ENCODE results near the gene CSNK2A3. TPM values are rescaled to one million over a fixed set of nuclear protein-coding genes. Genes with fewer than 3 reads are reported as not detected.

CSNK2A3 gene
- total RNA-seq, 1 experiment from 2014 or later = 1.4 TPM

DNA sequence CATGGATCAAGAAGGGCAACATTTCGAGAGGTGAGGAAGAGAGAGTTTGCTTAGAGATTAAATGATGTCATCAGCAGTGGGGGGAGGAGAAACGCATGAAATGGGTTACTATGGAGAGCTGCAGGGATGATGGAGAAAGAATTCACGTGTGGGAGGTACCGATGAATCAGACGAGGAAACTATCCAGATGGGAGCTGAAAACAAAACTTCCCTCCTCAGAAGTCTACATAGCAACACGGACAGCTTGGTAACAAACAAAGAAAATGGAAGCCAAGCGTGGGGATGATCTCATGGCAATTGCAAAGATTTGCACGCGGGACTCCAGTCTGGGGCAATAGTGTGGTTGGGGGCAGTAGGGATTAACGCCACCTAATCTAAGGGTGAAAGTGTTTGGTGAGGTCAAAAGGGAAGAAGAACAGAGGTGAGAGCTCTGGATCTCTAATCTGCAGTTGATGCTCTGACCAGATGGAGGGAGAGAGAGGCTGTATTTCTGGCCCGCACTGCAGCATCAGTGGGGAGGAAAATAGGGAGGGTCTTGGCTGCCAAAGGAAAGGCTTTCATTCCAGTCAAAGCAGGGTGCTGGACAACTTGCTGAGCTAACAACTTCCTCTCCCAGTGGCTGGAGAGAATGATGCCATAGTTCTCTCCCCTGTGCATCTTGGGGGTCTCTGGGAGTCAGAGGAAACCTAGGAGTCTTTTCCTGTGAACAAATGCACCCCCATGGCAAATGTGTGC lies 43.4 kb upstream of the CSNK2A3 start:
- no peak for DNase-seq (ENCODE audit: low spot score)
- Mint-ChIP-seq H3K27me3 (ENCODE audit: low read depth) (no peaks in the 10 kb centered on the region), H3K9me3 (no peaks in the 10 kb centered on the region), H3K27ac (no peak overlapping the region), H3K4me1 (peaks cover 5% of the 10 kb centered on the region), H3K4me3 (no peak overlapping the region), H3K36me3 (no peaks in the 10 kb centered on the region)
- ATAC-seq = no peak
- POLR2A ChIA-PET = no interaction called here
- CTCF ChIA-PET = interaction anchor here (0.7 to 1.2 kb wide), 3 partner anchors 19 to 391 kb away, joined by 3 read pairs; no protein-coding TSS in a partner anchor
- TF ChIP-seq, protein P1, sequence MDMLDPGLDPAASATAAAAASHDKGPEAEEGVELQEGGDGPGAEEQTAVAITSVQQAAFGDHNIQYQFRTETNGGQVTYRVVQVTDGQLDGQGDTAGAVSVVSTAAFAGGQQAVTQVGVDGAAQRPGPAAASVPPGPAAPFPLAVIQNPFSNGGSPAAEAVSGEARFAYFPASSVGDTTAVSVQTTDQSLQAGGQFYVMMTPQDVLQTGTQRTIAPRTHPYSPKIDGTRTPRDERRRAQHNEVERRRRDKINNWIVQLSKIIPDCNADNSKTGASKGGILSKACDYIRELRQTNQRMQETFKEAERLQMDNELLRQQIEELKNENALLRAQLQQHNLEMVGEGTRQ (CRISPR knock-in tag; IDR thresholded peaks at IDR 0.05) = no peak
- no peak for TF ChIP-seq ZNF671 (CRISPR knock-in tag; IDR thresholded peaks at IDR 0.05)
- TF ChIP-seq GTF2I (CRISPR knock-in tag; conservative IDR thresholded peaks at IDR 0.05) = no peak
- TF ChIP-seq ELF4 (CRISPR knock-in tag; IDR thresholded peaks at IDR 0.05; ENCODE audit: low read depth) = no peak
- TF ChIP-seq NFATC4 (CRISPR knock-in tag; IDR thresholded peaks at IDR 0.05) = no peak
- no peak for TF ChIP-seq ZNF416 (CRISPR knock-in tag; IDR thresholded peaks at IDR 0.05)
- TF ChIP-seq NR3C1 (CRISPR knock-in tag; conservative IDR thresholded peaks at IDR 0.05; ENCODE audit: low read depth) = no peak
- no peak for TF ChIP-seq CDX4 (CRISPR knock-in tag; IDR thresholded peaks at IDR 0.05; ENCODE audit: borderline replicate concordance)

DNA sequence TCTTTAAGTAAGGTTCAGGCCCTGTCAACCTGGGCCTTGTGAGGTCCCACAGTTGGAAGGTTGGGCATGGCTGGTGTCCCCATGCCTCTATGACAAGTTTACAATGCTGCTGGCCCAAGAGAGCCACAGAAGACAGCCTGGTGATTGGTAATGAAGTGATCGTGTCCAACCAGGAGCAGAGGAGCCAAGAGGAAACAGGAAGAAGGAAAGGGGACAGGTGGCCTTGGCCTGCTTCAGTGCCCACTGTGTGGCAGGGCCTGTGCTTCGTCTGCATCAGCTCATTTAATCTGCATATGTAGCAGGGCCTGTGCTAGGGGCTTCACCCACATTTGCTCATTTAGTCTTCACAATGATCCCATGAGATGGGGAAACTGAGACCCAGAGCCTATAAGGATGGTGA lies 42.1 kb upstream of the CSNK2A3 start:
- no peak for ATAC-seq

More for the DNA sequence above, 42.1 kb upstream of the CSNK2A3 start:
- DNase-seq (ENCODE audit: low spot score) = no peak
- TF ChIP-seq ZNF425 (CRISPR knock-in tag; conservative IDR thresholded peaks at IDR 0.05) = no peak
- no peak for TF ChIP-seq NR3C1 (CRISPR knock-in tag; conservative IDR thresholded peaks at IDR 0.05; ENCODE audit: low read depth)
- TF ChIP-seq GRHL2 (CRISPR knock-in tag; IDR thresholded peaks at IDR 0.05; ENCODE audit: insufficient replicate concordance, severe bottlenecking) = no peak
- no peak for TF ChIP-seq AR (CRISPR knock-in tag; IDR thresholded peaks at IDR 0.05)
- no peak for TF ChIP-seq GTF2I (CRISPR knock-in tag; conservative IDR thresholded peaks at IDR 0.05)
- TF ChIP-seq FOXP1 (CRISPR knock-in tag; IDR thresholded peaks at IDR 0.05; ENCODE audit: borderline replicate concordance) = no peak
- TF ChIP-seq, protein P2, sequence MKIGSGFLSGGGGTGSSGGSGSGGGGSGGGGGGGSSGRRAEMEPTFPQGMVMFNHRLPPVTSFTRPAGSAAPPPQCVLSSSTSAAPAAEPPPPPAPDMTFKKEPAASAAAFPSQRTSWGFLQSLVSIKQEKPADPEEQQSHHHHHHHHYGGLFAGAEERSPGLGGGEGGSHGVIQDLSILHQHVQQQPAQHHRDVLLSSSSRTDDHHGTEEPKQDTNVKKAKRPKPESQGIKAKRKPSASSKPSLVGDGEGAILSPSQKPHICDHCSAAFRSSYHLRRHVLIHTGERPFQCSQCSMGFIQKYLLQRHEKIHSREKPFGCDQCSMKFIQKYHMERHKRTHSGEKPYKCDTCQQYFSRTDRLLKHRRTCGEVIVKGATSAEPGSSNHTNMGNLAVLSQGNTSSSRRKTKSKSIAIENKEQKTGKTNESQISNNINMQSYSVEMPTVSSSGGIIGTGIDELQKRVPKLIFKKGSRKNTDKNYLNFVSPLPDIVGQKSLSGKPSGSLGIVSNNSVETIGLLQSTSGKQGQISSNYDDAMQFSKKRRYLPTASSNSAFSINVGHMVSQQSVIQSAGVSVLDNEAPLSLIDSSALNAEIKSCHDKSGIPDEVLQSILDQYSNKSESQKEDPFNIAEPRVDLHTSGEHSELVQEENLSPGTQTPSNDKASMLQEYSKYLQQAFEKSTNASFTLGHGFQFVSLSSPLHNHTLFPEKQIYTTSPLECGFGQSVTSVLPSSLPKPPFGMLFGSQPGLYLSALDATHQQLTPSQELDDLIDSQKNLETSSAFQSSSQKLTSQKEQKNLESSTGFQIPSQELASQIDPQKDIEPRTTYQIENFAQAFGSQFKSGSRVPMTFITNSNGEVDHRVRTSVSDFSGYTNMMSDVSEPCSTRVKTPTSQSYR (CRISPR knock-in tag; IDR thresholded peaks at IDR 0.05) = no peak
- TF ChIP-seq MYBL2 (CRISPR knock-in tag; IDR thresholded peaks at IDR 0.05) = no peak
- no peak for TF ChIP-seq FOXJ3 (CRISPR knock-in tag; IDR thresholded peaks at IDR 0.05; ENCODE audit: borderline replicate concordance)
- TF ChIP-seq JAZF1 (CRISPR knock-in tag; IDR thresholded peaks at IDR 0.05) = no peak
- no peaks in the 10 kb centered on the region for H3K9me3 Mint-ChIP-seq
- ChIA-PET CTCF (no interaction called here), POLR2A (no interaction called here)
- no peaks in the 10 kb centered on the region for H3K27me3 Mint-ChIP-seq (ENCODE audit: low read depth)
- no peak overlapping the region for H3K27ac Mint-ChIP-seq
- no peaks in the 10 kb centered on the region for H3K36me3 Mint-ChIP-seq
- H3K4me3 Mint-ChIP-seq = no peak overlapping the region
- peaks cover 5% of the 10 kb centered on the region for H3K4me1 Mint-ChIP-seq
